NT2/D1 (cell line): ENCODE results near the gene TNS1.

Experiments
- SUZ12 ChIP-seq: IDR thresholded peaks from 2 replicates; pipeline ENCODE4 v1.6.1; 2011; ENCODE audit not compliant: insufficient read length, insufficient read depth; ENCODE audit errors: extremely low read depth
- YY1 ChIP-seq: IDR thresholded peaks from 2 replicates; pipeline ENCODE4 v1.6.1; 2011; ENCODE audit not compliant: insufficient read length, insufficient read depth

GRCh38 chr2:217845301-217845700 is 157.5 kb downstream of the TNS1 start:
- no peak for TF ChIP-seq YY1
- no peak for TF ChIP-seq SUZ12
